A549 (cell line): ENCODE measurements around the gene PPM1J. TPM values are rescaled to one million over a fixed set of nuclear protein-coding genes. Genes with fewer than 3 reads are reported as not detected.

Experiments
- ATAC-seq, 2 experiments: fragments of 200-7000 bp in 1 of 2; fragments of >200 bp in 1 of 2; cut with Nextera tagmentation in 1 of 2; cut with Tn5 transposase in 1 of 2; 3 replicates each; pipeline versions ENCODE4 v1.8.0 to v1.9.1; 2018 to 2020; ENCODE audit warnings: mild to moderate bottlenecking in 1 of 2, moderate library complexity in 1 of 2
- CTCF ChIA-PET: fragments of 300-600 bp; sonication (Branson Sonifier 250); formaldehyde crosslinking; extraction: SDS; loops from one replicate; lab custom pipeline; 2021; ENCODE audit warnings: antibody characterized with exemption, inconsistent platforms; lab: Yijun Ruan, JAX
- POLR2A ChIA-PET: fragments of 350-600 bp; formaldehyde crosslinking; extraction: SDS; loops from one replicate; lab custom pipeline; 2021; ENCODE audit warnings: antibody characterized with exemption, inconsistent platforms; lab: Yijun Ruan, JAX
- DNase-seq, 2 experiments: peaks; one replicate each; pipeline versions ENCODE4 v3.0.0 to v3.0.0-alpha.2; 2011 to 2016; ENCODE audit warnings: low read depth in 1 of 2, low spot score in 1 of 2
- FAIRE-seq: peaks from 2 replicates; lab custom pipeline; 2011; peaks lifted over from hg19 to GRCh38; lab: Jason Lieb, UNC
- H3K27ac ChIP-seq, 2 experiments: fragments of >200 bp; sonication (Bioruptor Twin); formaldehyde crosslinking; 3 replicates each; pipeline ENCODE4 v1.5.1; 2016 to 2017
- H3K4me1 ChIP-seq: fragments of >200 bp; sonication (Bioruptor Twin); formaldehyde crosslinking; 3 replicates; pipeline ENCODE4 v1.6.1; 2016
- H3K4me2 ChIP-seq: fragments of >200 bp; sonication (Bioruptor Twin); formaldehyde crosslinking; 3 replicates; pipeline ENCODE4 v1.6.1; 2016
- H3K4me3 ChIP-seq: fragments of >200 bp; sonication (Bioruptor Twin); formaldehyde crosslinking; 3 replicates; pipeline ENCODE4 v1.5.1; 2016
- H3K9me3 ChIP-seq: fragments of >200 bp; sonication (Bioruptor Twin); formaldehyde crosslinking; 3 replicates; pipeline ENCODE4 v1.6.1; 2016
- BHLHE40 ChIP-seq: IDR thresholded peaks from 2 replicates; pipeline ENCODE4 v1.6.1; 2012; ENCODE audit warnings: low read depth, low read length, inconsistent platforms
- CBX2 ChIP-seq: fragments of 200-600 bp; sonication (generic); IDR thresholded peaks from 2 replicates; pipeline ENCODE4 v1.6.1; 2016; ENCODE audit warnings: low read depth, mild to moderate bottlenecking, borderline replicate concordance
- CBX8 ChIP-seq: fragments of 200-600 bp; sonication (generic); IDR thresholded peaks from 2 replicates; pipeline ENCODE4 v1.6.1; 2016
- CHD2 ChIP-seq: fragments of 150-350 bp; IDR thresholded peaks from 2 replicates; pipeline ENCODE4 v1.6.1; 2014; ENCODE audit warnings: low read length; ENCODE audit not compliant: partially characterized antibody
- EHMT2 ChIP-seq: fragments of 200-600 bp; sonication (generic); IDR thresholded peaks from 2 replicates; pipeline ENCODE4 v1.6.1; 2016; ENCODE audit warnings: antibody characterized with exemption, low read depth, mild to moderate bottlenecking, moderate library complexity
- JUN ChIP-seq, 2 experiments: fragments of >200 bp; sonication (Bioruptor Twin); formaldehyde crosslinking; IDR thresholded peaks; 2 replicates in 1 of 2; 3 replicates in 1 of 2; pipeline ENCODE4 v1.6.1; 2016 to 2017
- MAFK ChIP-seq: fragments of 450-650 bp; IDR thresholded peaks from 2 replicates; pipeline ENCODE4 v1.6.1; 2014; ENCODE audit not compliant: partially characterized antibody
- NR3C1 ChIP-seq: fragments of >200 bp; sonication (Bioruptor Twin); formaldehyde crosslinking; IDR thresholded peaks from 3 replicates; pipeline ENCODE4 v1.6.1; 2017
- POLR2A ChIP-seq: IDR thresholded peaks from 2 replicates; pipeline ENCODE4 v1.6.1; 2012; ENCODE audit warnings: mild to moderate bottlenecking, low read length
- RAD21 ChIP-seq, 2 experiments: fragments of >200 bp in 1 of 2; sonication (Bioruptor Twin) in 1 of 2; formaldehyde crosslinking in 1 of 2; IDR thresholded peaks in 1 of 2; conservative IDR thresholded peaks in 1 of 2; 2 replicates in 1 of 2; 3 replicates in 1 of 2; pipeline ENCODE4 v1.6.1; 2012 to 2018; ENCODE audit warnings: inconsistent platforms in 1 of 2
- RCOR1 ChIP-seq: fragments of 150-350 bp; IDR thresholded peaks from 2 replicates; pipeline ENCODE4 v1.6.1; 2014; ENCODE audit warnings: antibody characterized with exemption, low read length, low read depth
- RFX5 ChIP-seq: fragments of 450-650 bp; IDR thresholded peaks from 2 replicates; pipeline ENCODE4 v1.7.1; 2014; ENCODE audit warnings: antibody characterized with exemption, mild to moderate bottlenecking, moderate library complexity
- SMC3 ChIP-seq: fragments of >200 bp; sonication (Bioruptor Twin); formaldehyde crosslinking; IDR thresholded peaks from 3 replicates; pipeline ENCODE4 v1.6.1; 2018; ENCODE audit warnings: inconsistent platforms
- TP53 ChIP-seq: fragments of 250-450 bp; sonication (Bioruptor Pico); IDR thresholded peaks from 2 replicates; pipeline ENCODE4 v1.5.0; 2021; ENCODE audit warnings: mild to moderate bottlenecking, moderate library complexity
- USF2 ChIP-seq: fragments of 450-650 bp; IDR thresholded peaks from 2 replicates; pipeline ENCODE4 v1.6.1; 2014; ENCODE audit warnings: antibody characterized with exemption
- WGBS: methylation state at CpG from one replicate; pipeline ENCODE4 v1.1.6; 2017; ENCODE audit errors: missing lambda C conversion rate; 5-methylcytosine and 5-hydroxymethylcytosine counted together
- polyA plus RNA-seq, 4 experiments: library from polyadenylated mRNA; depleted of rRNA in 3 of 4; stranded (reverse); fragments of >200 nt; fragmentation: RNase III in 1 of 4; extraction: RNeasy Plus Mini Kit Qiagen cat#74134 plus additional on column Dnase treatment in 1 of 4; gene quantifications; 2 replicates in 3 of 4; 3 replicates in 1 of 4; pipeline ENCODE4 v1.2.3, GENCODE V29; 2011 to 2017
- TF ChIP-seq, protein P1 (sequence below): IDR thresholded peaks from 2 replicates; pipeline ENCODE4 v1.6.1; 2012; ENCODE audit warnings: low read depth, borderline replicate concordance
- TF ChIP-seq, protein P2 (sequence below): fragments of 200-600 bp; sonication (generic); IDR thresholded peaks from 2 replicates; pipeline ENCODE4 v1.6.1; 2016; ENCODE audit warnings: antibody characterized with exemption, mild to moderate bottlenecking, moderate library complexity

PPM1J gene
- polyA plus RNA-seq, 2 of the 4 experiments (the other 2 are of a cell fraction), result 0.32 to 0.62 TPM

- Histone ChIP-seq H3K4me1 (peaks cover 20% of the 10 kb centered on the region), H3K4me3 (no peak overlapping the region), H3K9me3 (no peaks in the 10 kb centered on the region), H3K4me2 (peak overlapping the region; percentile 94; the same call in 1 of the 3 replicates), H3K27ac (no peak overlapping the region)
- ATAC-seq, result no peak
- ChIA-PET POLR2A (no interaction called here), CTCF (interaction anchor here (0.5 to 18.0 kb wide), 16 partner anchors 8 to 1090 kb away, joined by 3 to 576 read pairs (median 6); partner anchors contain the start of genes MOV10 and PPM1J)
- TF ChIP-seq RAD21 (conservative IDR thresholded peaks at IDR 0.05 in 1 of 2, IDR thresholded peaks at IDR 0.05 in 1 of 2), result no peak
- TF ChIP-seq CBX2, result no peak
- TF ChIP-seq MAFK, result no peak
- TF ChIP-seq RFX5, result no peak
- no peak for TF ChIP-seq CBX8
- TF ChIP-seq, protein P1, sequence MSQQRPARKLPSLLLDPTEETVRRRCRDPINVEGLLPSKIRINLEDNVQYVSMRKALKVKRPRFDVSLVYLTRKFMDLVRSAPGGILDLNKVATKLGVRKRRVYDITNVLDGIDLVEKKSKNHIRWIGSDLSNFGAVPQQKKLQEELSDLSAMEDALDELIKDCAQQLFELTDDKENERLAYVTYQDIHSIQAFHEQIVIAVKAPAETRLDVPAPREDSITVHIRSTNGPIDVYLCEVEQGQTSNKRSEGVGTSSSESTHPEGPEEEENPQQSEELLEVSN, result no peak
- no peak for TF ChIP-seq POLR2A
- TF ChIP-seq NR3C1, result no peak
- TF ChIP-seq BHLHE40, result no peak
- TF ChIP-seq USF2, result no peak
- no peak for TF ChIP-seq RCOR1
- no peak for TF ChIP-seq TP53
- TF ChIP-seq EHMT2, result no peak
- DNase-seq, result no peak
- FAIRE-seq, result no peak
- WGBS, result 93% methylated on average over 3 of the region's 3 CpGs
These were observed 6.6 kb downstream of the PPM1J start for GRCh38 chr1:112708489-112708888.

DNA sequence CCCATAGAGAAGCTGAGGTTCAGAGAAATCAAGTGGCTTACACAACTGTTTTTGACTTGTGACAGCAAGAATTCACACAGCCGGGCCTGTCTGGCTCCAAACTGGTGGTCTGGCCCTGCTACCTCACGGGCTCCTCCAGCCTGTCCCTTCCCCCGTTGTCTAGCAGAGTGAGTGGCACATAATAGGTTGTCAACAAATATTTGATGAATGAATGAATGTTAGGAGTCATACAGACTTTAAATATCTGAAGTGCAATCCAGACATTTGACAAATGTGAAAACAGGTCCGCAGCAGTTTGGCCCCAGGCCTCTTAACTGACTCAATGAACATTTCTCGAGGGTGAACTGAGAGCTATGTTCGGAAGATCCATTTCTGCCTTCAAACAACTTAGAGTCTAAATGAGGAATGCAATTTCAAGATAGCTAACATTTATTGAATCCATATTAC, 7.1 kb downstream of the PPM1J start:
- ATAC-seq, result no peak
- CTCF ChIA-PET, result interaction anchor here (0.6 to 18.0 kb wide), 22 partner anchors 8 to 317 kb away, joined by 3 to 576 read pairs (median 6); partner anchors contain the start of genes MOV10 and PPM1J
- no peaks in the 10 kb centered on the region for H3K9me3 ChIP-seq
- TF ChIP-seq SMC3, result no peak
- no peak for TF ChIP-seq NR3C1
- no peak for TF ChIP-seq EHMT2
- no peak for TF ChIP-seq TP53
- TF ChIP-seq JUN (IDR thresholded peaks at IDR 0.05), result no peak
- no peak for TF ChIP-seq RAD21 (conservative IDR thresholded peaks at IDR 0.05 in 1 of 2, IDR thresholded peaks at IDR 0.05 in 1 of 2)
- TF ChIP-seq, protein P2, sequence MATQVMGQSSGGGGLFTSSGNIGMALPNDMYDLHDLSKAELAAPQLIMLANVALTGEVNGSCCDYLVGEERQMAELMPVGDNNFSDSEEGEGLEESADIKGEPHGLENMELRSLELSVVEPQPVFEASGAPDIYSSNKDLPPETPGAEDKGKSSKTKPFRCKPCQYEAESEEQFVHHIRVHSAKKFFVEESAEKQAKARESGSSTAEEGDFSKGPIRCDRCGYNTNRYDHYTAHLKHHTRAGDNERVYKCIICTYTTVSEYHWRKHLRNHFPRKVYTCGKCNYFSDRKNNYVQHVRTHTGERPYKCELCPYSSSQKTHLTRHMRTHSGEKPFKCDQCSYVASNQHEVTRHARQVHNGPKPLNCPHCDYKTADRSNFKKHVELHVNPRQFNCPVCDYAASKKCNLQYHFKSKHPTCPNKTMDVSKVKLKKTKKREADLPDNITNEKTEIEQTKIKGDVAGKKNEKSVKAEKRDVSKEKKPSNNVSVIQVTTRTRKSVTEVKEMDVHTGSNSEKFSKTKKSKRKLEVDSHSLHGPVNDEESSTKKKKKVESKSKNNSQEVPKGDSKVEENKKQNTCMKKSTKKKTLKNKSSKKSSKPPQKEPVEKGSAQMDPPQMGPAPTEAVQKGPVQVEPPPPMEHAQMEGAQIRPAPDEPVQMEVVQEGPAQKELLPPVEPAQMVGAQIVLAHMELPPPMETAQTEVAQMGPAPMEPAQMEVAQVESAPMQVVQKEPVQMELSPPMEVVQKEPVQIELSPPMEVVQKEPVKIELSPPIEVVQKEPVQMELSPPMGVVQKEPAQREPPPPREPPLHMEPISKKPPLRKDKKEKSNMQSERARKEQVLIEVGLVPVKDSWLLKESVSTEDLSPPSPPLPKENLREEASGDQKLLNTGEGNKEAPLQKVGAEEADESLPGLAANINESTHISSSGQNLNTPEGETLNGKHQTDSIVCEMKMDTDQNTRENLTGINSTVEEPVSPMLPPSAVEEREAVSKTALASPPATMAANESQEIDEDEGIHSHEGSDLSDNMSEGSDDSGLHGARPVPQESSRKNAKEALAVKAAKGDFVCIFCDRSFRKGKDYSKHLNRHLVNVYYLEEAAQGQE, result no peak
- no peak for TF ChIP-seq CHD2
- TF ChIP-seq, all 56 proteins: peak for 0
- 85% methylated on average over 6 of the region's 6 CpGs for WGBS
- POLR2A ChIA-PET, result interaction anchor here (0.6 to 1.8 kb wide), 2 partner anchors 34 to 143 kb away, joined by 7 to 9 read pairs; partner anchors contain the start of gene MOV10
- peak overlapping the region; percentile 98 to 100; a peak in 5 of 6 replicates for H3K27ac ChIP-seq
- H3K4me1 ChIP-seq, result peaks cover 25% of the 10 kb centered on the region
- DNase-seq (no peak), FAIRE-seq (no peak)
- peak overlapping the region; percentile 99; the same call in 2 of the 3 replicates for H3K4me3 ChIP-seq
- peak overlapping the region; percentile 94 for H3K4me2 ChIP-seq
